ENCODE measurements around the gene LTO1. TPM values are rescaled to one million over a fixed set of nuclear protein-coding genes. Genes with fewer than 3 reads are reported as not detected.
A peak's percentile ranks its signal among the peaks of the same experiment; 100 is the strongest.

LTO1 gene
- total and polyA plus RNA-seq, 2 of the 13 experiments (the other 11 are each of a cell fraction or from before 2014, with no cell fraction given) = 11.8 to 15.0 TPM

GRCh38 chr11:69657911-69658625 is 17.1 kb downstream of the LTO1 start (continued):
- TF ChIP-seq ZNF142 (CRISPR knock-in tag; IDR thresholded peaks at IDR 0.05) = 0 out of 2 replicates have a peak, but pooled peaks have one; percentile 59
- TF ChIP-seq STAT5B (CRISPR knock-in tag; IDR thresholded peaks at IDR 0.05) = no peak; the same call in 1 of the 2 replicates
- TF ChIP-seq HNF1A (IDR thresholded peaks at IDR 0.05; ENCODE audit: low read depth) = peak; percentile 25; the same call in 1 of the 2 replicates
- TF ChIP-seq HNF1A (CRISPR knock-in tag; IDR thresholded peaks at IDR 0.05; ENCODE audit: borderline replicate concordance) = peak; percentile 87; the same call in 1 of the 2 replicates
- TF ChIP-seq CHD4 (IDR thresholded peaks at IDR 0.05; ENCODE audit: borderline replicate concordance, low read length) = 0 out of 2 replicates have a peak, but pooled peaks have one; percentile 57
- TF ChIP-seq, protein P1, sequence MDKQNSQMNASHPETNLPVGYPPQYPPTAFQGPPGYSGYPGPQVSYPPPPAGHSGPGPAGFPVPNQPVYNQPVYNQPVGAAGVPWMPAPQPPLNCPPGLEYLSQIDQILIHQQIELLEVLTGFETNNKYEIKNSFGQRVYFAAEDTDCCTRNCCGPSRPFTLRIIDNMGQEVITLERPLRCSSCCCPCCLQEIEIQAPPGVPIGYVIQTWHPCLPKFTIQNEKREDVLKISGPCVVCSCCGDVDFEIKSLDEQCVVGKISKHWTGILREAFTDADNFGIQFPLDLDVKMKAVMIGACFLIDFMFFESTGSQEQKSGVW (CRISPR knock-in tag; IDR thresholded peaks at IDR 0.05; ENCODE audit: borderline replicate concordance) = no peak
- no peak for TF ChIP-seq ZNF562 (CRISPR knock-in tag; IDR thresholded peaks at IDR 0.05; ENCODE audit: borderline replicate concordance)
- 0 out of 2 replicates have a peak, but pooled peaks have one; percentile 24 for TF ChIP-seq ZSCAN12 (CRISPR knock-in tag; IDR thresholded peaks at IDR 0.05)
- TF ChIP-seq, protein P2, sequence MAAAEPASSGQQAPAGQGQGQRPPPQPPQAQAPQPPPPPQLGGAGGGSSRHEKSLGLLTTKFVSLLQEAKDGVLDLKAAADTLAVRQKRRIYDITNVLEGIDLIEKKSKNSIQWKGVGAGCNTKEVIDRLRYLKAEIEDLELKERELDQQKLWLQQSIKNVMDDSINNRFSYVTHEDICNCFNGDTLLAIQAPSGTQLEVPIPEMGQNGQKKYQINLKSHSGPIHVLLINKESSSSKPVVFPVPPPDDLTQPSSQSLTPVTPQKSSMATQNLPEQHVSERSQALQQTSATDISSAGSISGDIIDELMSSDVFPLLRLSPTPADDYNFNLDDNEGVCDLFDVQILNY (CRISPR knock-in tag; conservative IDR thresholded peaks at IDR 0.05) = no peak
- peak; percentile 97 for TF ChIP-seq MED1 (CRISPR knock-in tag; IDR thresholded peaks at IDR 0.05)
- peak; percentile 57 for TF ChIP-seq IRF9 (CRISPR knock-in tag; IDR thresholded peaks at IDR 0.05; ENCODE audit: borderline replicate concordance)
- TF ChIP-seq HES4 (CRISPR knock-in tag; IDR thresholded peaks at IDR 0.05; ENCODE audit: borderline replicate concordance) = peak; percentile 37; the same call in 1 of the 2 replicates
- TF ChIP-seq ZNF337 (CRISPR knock-in tag; IDR thresholded peaks at IDR 0.05; ENCODE audit: borderline replicate concordance, low read depth) = no peak
- peak; percentile 74 for TF ChIP-seq ESRRA (CRISPR knock-in tag; IDR thresholded peaks at IDR 0.05; ENCODE audit: low read depth)
- TF ChIP-seq GATAD2A (CRISPR knock-in tag; IDR thresholded peaks at IDR 0.05) = peak; percentile 97
- TF ChIP-seq ZNF143 (CRISPR knock-in tag; IDR thresholded peaks at IDR 0.05) = peak; percentile 80

Measured in HepG2 (cell line).